BLaER1 treated with 17β-estradiol and CSF1 and Interleukin-3, amounts not matched to agents 10 nM and 100 nM (cell line): ENCODE measurements around the gene LRBA.

Source experiments
- H3K27ac ChIP-seq, 11 experiments: shearing (Covaris generic); formaldehyde crosslinking; 2 replicates each; pipeline ENCODE4 v1.8.1; 2022
- H3K27me3 ChIP-seq, 11 experiments: shearing (Covaris generic); formaldehyde crosslinking; 2 replicates each; pipeline ENCODE4 v1.8.1; 2022
- H3K36me3 ChIP-seq, 11 experiments: shearing (Covaris generic); formaldehyde crosslinking; 2 replicates each; pipeline ENCODE4 v1.8.1; 2022
- H3K4me1 ChIP-seq, 10 experiments: shearing (Covaris generic); formaldehyde crosslinking; 2 replicates each; pipeline ENCODE4 v1.8.1; 2022
- H3K4me2 ChIP-seq, 11 experiments: shearing (Covaris generic); formaldehyde crosslinking; 2 replicates each; pipeline ENCODE4 v1.8.1; 2022
- H3K4me3 ChIP-seq, 10 experiments: shearing (Covaris generic); formaldehyde crosslinking; 2 replicates each; pipeline ENCODE4 v1.8.1; 2022
- H3K9ac ChIP-seq, 11 experiments: shearing (Covaris generic); formaldehyde crosslinking; 2 replicates each; pipeline ENCODE4 v1.8.1; 2022
- H3K9me3 ChIP-seq, 11 experiments: shearing (Covaris generic); formaldehyde crosslinking; replicated peaks in 1 of 11; 2 replicates each; pipeline ENCODE4 v1.8.1; 2022
- H4K20me1 ChIP-seq, 11 experiments: shearing (Covaris generic); formaldehyde crosslinking; 2 replicates each; pipeline ENCODE4 v1.8.1; 2022
- Cebpa-rat ChIP-seq, 11 experiments: shearing (Covaris generic); IDR thresholded peaks; 2 replicates each; pipeline ENCODE4 v1.8.1; 2022

LRBA gene

GRCh38 chr4:150237110-150237872, 777.8 kb downstream of the LRBA start:
- Histone ChIP-seq H3K36me3 (peaks cover 8 to 32% (median 20%) of the 10 kb centered on the region in 11 experiments; a peak in 19 of 22 replicates), H3K9me3 (peaks cover 0 to 9% (median 0%) of the 10 kb centered on the region in 11 experiments; a peak in 4 of 22 replicates), H4K20me1 (no peaks in the 10 kb centered on the region), H3K9ac (no peak overlapping the region), H3K4me1 (no peaks in the 10 kb centered on the region), H3K4me3 (no peak overlapping the region), H3K27me3 (no peaks in the 10 kb centered on the region), H3K4me2 (no peak overlapping the region), H3K27ac (no peak overlapping the region)
- no peak for TF ChIP-seq Cebpa-rat (IDR thresholded peaks at IDR 0.05)

DNA sequence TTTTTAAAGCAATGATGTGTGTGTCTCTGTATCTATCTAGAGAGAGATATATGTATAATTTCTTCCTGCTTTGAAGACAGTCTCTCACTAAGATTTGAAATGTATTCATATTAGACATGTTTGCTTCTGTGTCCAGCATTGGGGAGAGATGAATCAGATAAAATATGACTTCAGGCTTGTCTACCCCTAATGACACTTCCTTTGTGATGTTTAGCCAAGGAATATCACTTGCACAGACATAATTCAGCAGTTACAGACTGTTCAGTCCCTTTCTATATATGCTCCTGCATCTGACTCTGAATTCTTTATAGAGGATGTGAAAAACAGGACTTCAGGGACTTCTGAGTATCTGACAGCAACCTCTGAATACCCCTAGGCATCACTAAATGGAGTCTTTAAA, 778.5 kb downstream of the LRBA start:
- Histone ChIP-seq H3K9me3 (peaks cover 0 to 10% (median 0%) of the 10 kb centered on the region in 11 experiments; a peak in 4 of 22 replicates), H4K20me1 (no peaks in the 10 kb centered on the region), H3K4me1 (no peaks in the 10 kb centered on the region), H3K4me2 (no peak overlapping the region), H3K4me3 (no peak overlapping the region), H3K36me3 (peaks cover 9 to 36% (median 22%) of the 10 kb centered on the region in 11 experiments; a peak in 19 of 22 replicates), H3K27me3 (no peaks in the 10 kb centered on the region), H3K9ac (no peak overlapping the region), H3K27ac (no peak overlapping the region)
- TF ChIP-seq Cebpa-rat (IDR thresholded peaks at IDR 0.05), result no peak

DNA sequence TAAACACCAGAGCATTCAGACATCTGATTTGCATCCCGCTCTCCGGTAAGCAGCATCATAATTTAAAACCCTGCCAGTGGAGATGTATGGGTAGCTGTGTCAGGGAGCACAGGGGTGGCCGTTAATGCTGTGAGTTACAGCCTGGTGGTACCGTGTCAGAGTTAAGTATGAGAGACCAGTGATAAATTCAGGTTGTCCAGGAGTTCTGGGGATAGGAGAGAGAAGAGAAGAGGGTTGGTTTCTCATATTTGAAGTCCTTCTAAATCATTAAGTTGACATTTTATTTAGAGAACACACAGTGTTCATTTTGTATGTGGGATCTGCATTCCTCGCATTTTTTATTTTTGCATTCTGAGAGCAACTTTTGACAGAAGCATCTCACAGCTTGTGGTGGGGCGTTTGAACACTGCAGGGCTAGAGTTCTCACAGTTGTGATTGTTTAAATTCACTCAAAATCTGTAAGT, 779.2 kb downstream of the LRBA start:
- H3K27ac ChIP-seq, result no peak overlapping the region
- H3K4me3 ChIP-seq, result no peak overlapping the region
- peaks cover 9 to 35% (median 22%) of the 10 kb centered on the region in 11 experiments; a peak in 19 of 22 replicates for H3K36me3 ChIP-seq
- H3K4me1 ChIP-seq, result peaks cover 0 to 7% (median 3%) of the 10 kb centered on the region in 10 experiments; a peak in 12 of 20 replicates
- H3K9me3 ChIP-seq, result peaks cover 0 to 10% (median 0%) of the 10 kb centered on the region in 11 experiments; a peak in 4 of 22 replicates
- H4K20me1 ChIP-seq, result no peaks in the 10 kb centered on the region
- no peaks in the 10 kb centered on the region for H3K27me3 ChIP-seq
- no peak overlapping the region for H3K9ac ChIP-seq
- no peak overlapping the region for H3K4me2 ChIP-seq
- no peak for TF ChIP-seq Cebpa-rat (IDR thresholded peaks at IDR 0.05)

DNA sequence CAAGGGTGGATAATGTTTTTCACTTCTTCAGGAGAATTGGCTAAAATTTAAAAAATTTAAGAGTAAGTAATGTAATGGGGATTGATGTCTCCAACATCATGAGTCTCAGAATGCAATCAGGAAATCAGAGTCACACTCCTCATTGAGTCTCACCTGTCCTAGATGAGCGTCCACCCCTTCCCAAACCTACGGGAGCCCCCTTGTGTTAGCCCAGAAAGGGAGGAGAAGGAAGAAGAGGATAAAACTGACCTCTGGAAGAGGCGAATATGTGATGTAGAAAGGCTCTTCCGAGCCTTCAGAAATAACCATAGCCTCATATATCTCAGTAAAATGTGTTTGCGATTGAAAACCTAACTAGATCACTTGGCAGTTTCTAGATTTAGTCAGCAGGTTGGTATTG, 779.8 kb downstream of the LRBA start:
- Histone ChIP-seq H3K36me3 (peaks cover 9 to 34% (median 22%) of the 10 kb centered on the region in 11 experiments; a peak in 19 of 22 replicates), H3K9ac (no peak overlapping the region), H3K27ac (no peak overlapping the region), H3K4me1 (peaks cover 0 to 12% (median 9%) of the 10 kb centered on the region in 10 experiments; a peak in 15 of 20 replicates), H3K9me3 (peaks cover 0 to 10% (median 0%) of the 10 kb centered on the region in 11 experiments; a peak in 4 of 22 replicates), H3K4me2 (no peak overlapping the region), H3K4me3 (no peak overlapping the region), H3K27me3 (no peaks in the 10 kb centered on the region), H4K20me1 (no peaks in the 10 kb centered on the region)
- TF ChIP-seq Cebpa-rat (IDR thresholded peaks at IDR 0.05), result no peak

- Histone ChIP-seq H3K4me1 (peaks cover 0 to 23% (median 18%) of the 10 kb centered on the region in 10 experiments; a peak in 15 of 20 replicates), H3K27ac (no peak overlapping the region), H3K9ac (no peak overlapping the region), H3K4me2 (no peak overlapping the region), H3K27me3 (no peaks in the 10 kb centered on the region), H3K9me3 (peaks cover 0 to 10% (median 0%) of the 10 kb centered on the region in 11 experiments; a peak in 4 of 22 replicates), H4K20me1 (no peaks in the 10 kb centered on the region), H3K4me3 (no peak overlapping the region), H3K36me3 (peaks cover 9 to 31% (median 22%) of the 10 kb centered on the region in 11 experiments; a peak in 19 of 22 replicates)
- no peak for TF ChIP-seq Cebpa-rat (IDR thresholded peaks at IDR 0.05)
These were observed 780.8 kb downstream of the LRBA start for GRCh38 chr4:150234246-150234645.

DNA sequence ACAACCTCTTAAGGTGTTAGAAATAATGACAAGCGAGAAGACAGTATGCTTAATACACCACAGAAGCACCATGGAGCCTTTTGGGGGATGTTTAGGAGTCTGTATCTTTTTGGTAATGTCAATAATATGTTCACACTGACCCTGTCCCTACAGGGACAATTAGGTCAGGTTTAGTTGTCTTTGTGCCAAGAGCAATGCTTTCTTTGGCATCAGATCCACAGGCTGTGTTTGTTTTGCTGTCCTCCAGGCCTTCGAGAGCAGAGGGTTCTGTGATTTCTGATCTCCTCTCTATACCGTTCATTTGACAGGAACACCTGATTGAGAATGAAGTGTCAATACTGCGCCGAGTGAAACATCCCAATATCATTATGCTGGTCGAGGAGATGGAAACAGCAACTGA, 783.1 kb downstream of the LRBA start:
- no peak overlapping the region for H3K27ac ChIP-seq
- peaks cover 9 to 37% (median 23%) of the 10 kb centered on the region in 11 experiments; a peak in 19 of 22 replicates for H3K36me3 ChIP-seq
- H3K4me3 ChIP-seq, result no peak overlapping the region
- H4K20me1 ChIP-seq, result no peaks in the 10 kb centered on the region
- peaks cover 0 to 10% (median 0%) of the 10 kb centered on the region in 11 experiments; a peak in 4 of 22 replicates for H3K9me3 ChIP-seq
- H3K4me2 ChIP-seq, result no peak overlapping the region
- H3K4me1 ChIP-seq, result peaks cover 0 to 24% (median 19%) of the 10 kb centered on the region in 10 experiments; a peak in 15 of 20 replicates
- no peak for TF ChIP-seq Cebpa-rat (IDR thresholded peaks at IDR 0.05)
- H3K9ac ChIP-seq, result no peak overlapping the region
- no peaks in the 10 kb centered on the region for H3K27me3 ChIP-seq

DNA sequence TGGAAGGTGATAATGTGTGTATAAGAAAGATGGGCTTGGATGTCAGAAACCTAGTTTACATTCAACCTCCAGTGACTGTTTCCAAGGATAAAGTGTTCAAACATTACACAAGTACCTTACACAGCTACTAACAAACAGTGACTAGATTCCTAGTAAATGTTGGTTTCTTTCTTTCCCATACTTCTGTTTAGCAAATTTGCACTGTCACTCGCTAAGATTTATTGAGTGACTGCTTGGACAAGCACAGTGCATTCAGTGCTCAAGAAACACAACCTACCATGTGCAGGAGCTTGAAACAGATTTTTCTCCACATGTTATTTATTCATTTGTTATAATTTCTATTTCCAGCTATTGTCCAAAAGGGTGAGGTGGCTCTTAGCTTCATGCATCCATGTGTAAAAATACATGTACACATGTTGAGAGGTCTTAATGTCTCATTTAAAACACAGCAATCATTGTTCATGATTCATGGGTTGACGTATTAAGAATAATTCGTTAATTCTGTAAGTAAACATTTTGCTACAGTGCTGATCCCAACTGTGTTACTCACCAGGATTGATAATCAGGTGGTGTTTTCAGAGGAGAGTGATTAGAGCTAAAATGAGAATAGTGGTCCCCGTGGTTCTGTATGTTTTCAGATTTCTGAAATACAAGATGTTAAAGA, 783.8 kb downstream of the LRBA start:
- Histone ChIP-seq H3K9me3 (peaks cover 0 to 10% (median 0%) of the 10 kb centered on the region in 11 experiments; a peak in 4 of 22 replicates), H3K9ac (no peak overlapping the region), H3K27ac (peak overlapping the region in 1 of 11 experiments; percentile 60; a peak in 2 of 22 replicates), H3K4me2 (peak overlapping the region in 7 of 11 experiments; percentile 46 to 74 (median 56); a peak in 13 of 22 replicates), H3K4me1 (peaks cover 0 to 24% (median 19%) of the 10 kb centered on the region in 10 experiments; a peak in 15 of 20 replicates), H3K4me3 (no peak overlapping the region), H3K36me3 (peaks cover 9 to 37% (median 23%) of the 10 kb centered on the region in 11 experiments; a peak in 19 of 22 replicates), H4K20me1 (no peaks in the 10 kb centered on the region), H3K27me3 (no peaks in the 10 kb centered on the region)
- no peak for TF ChIP-seq Cebpa-rat (IDR thresholded peaks at IDR 0.05)

- TF ChIP-seq Cebpa-rat (IDR thresholded peaks at IDR 0.05), result no peak
- H3K4me1 ChIP-seq, result peaks cover 0 to 24% (median 19%) of the 10 kb centered on the region in 10 experiments; a peak in 15 of 20 replicates
- H3K4me2 ChIP-seq, result peak overlapping the region in 8 of 11 experiments; percentile 34 to 74 (median 55); a peak in 16 of 22 replicates
- H3K9me3 ChIP-seq, result peaks cover 0 to 10% (median 0%) of the 10 kb centered on the region in 11 experiments; a peak in 4 of 22 replicates
- no peak overlapping the region for H3K4me3 ChIP-seq
- no peaks in the 10 kb centered on the region for H3K27me3 ChIP-seq
- H3K27ac ChIP-seq, result peak overlapping the region in 6 of 11 experiments; percentile 21 to 68 (median 52); a peak in 7 of 22 replicates
- peak overlapping the region in 3 of 11 experiments; percentile 29 to 51 (median 32); a peak in 4 of 22 replicates for H3K9ac ChIP-seq
- H3K36me3 ChIP-seq, result peaks cover 9 to 37% (median 23%) of the 10 kb centered on the region in 11 experiments; a peak in 19 of 22 replicates
- H4K20me1 ChIP-seq, result no peaks in the 10 kb centered on the region
These were observed 784.5 kb downstream of the LRBA start for GRCh38 chr4:150230561-150230960.
